Muscle of arm (tissue), 12 donors: ENCODE measurements around the gene HOXA9. TPM values are rescaled to one million over a fixed set of nuclear protein-coding genes. Genes with fewer than 3 reads are reported as not detected.

Experiments used
- DNase-seq: peaks from one replicate; pipeline ENCODE4 v3.0.0-alpha.2; 2013
- polyA plus RNA-seq, 12 donors: library from polyadenylated mRNA; unstranded; fragments of 120-200 nt; gene quantifications; one replicate each; pipeline ENCODE4 v1.2.1, GENCODE V29; 2013; ENCODE audit not compliant: insufficient read length in 12 of 12

The HOXA9 gene
- polyA plus RNA-seq, 12 donors = 21.7 to 48.1 (median 29.8) TPM; not detected in 1

DNA sequence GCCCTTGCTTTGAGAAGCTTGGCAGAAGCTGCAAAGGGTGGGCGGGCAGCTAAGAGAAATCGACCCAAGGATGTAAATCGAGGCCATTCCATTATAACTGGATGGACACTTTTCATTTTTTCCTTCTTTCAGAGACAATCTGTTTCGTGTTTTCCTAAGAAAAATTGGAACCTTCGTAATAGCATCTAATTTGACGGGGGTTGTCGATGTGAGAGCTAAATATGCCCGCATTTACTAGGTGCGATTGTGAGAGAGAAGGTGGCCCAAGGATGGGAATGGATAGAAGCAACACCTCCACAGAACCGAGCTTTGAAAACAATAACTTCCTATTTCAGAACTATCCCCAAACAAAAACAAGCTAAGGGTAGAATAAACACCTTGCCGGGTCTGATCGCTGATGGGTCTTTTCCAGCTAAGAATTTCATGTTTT is 33.9 kb downstream of the HOXA9 start:
- no peak for DNase-seq

- peak; percentile 92 for DNase-seq
These were observed 34.6 kb downstream of the HOXA9 start, which contains the start of gene HOXA4 for GRCh38 chr7:27130540-27131389. Gene HOXA4, minus strand, starts transcription at chr7:27130757. Its CDS starts 24 bp downstream, at chr7:27130733.

GRCh38 chr7:27129729-27130539 is 35.4 kb downstream of the HOXA9 start:
- no peak for DNase-seq

- no peak for DNase-seq
These were observed 36.3 kb downstream of the HOXA9 start for GRCh38 chr7:27128776-27129728.

DNA sequence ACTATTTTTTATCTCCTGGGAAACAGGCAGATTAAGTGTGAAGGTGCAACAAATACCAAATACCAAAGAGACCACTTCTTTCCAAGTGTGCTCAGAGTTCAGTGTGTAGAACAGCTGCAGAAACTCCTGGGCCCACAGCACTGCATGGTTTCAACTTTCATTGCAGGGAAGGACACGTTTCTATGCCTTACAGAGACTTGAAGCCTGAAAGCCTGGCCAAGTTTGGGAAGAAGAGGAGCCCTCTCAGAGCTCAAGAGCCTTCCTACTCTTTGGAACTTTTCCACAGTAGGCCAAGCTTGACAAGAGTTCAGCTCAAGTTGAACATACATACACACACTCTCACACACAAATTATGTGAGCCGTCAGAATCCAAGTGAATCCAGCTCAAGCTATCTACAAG is 37.3 kb downstream of the HOXA9 start:
- no peak for DNase-seq

- DNase-seq = no peak
These were observed 38.6 kb downstream of the HOXA9 start for GRCh38 chr7:27126596-27127327.

- no peak for DNase-seq
These were observed 39.3 kb downstream of the HOXA9 start for GRCh38 chr7:27125986-27126394.

- DNase-seq = no peak
These were observed 40.2 kb downstream of the HOXA9 start for GRCh38 chr7:27124902-27125689.

- no peak for DNase-seq
These were observed 41.0 kb downstream of the HOXA9 start for GRCh38 chr7:27124096-27124901.

DNA sequence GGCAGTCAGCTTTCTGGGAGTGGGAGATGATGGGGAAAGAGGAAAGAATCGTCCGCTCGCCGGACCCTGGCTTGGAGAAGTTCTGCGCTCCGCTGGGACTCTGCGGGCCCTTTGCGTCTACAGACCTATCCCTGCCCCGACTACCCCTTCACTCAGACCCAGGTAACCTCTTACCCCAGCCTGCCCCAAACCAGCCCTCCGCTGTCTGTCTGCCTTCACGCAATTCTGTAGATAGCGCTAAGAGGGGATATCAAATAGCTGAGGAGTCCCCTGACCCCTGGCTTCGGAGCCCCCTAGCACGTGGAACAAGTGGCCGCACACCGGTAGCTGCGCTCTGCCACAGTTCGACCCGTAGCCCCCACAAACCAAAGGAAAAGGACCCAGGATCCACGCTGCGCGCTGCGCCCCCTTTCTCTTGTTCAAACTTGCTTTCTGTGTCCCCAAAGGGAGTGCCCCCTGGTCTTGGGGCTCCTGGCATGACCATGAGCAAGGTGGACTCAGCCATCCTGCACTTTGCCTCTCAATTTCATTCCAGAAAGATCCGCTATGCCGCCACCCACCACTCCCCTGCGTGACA is 41.8 kb downstream of the HOXA9 start:
- DNase-seq = no peak

DNA sequence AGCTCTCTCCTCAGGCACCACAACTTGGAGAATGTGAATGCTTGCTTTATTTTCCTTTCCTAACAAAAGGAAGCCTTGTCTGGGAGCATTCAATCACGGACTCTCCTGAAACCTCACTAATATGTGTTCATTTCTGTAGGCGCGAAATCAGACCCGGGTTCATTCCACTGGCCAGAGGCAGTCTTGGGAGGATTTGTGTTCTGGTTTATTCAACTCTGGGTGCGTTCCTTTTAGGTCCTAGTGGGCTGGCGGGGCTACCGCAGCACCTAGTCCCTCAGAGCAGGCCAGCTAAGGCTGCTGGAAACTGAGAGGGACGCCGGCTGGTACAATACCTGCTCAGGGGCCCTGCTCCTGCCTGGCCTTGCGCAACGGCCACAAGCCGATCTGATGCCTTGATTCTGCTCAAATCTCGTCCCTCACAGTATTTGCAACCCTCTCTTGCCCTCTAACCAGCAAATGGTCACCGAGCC is 42.3 kb downstream of the HOXA9 start:
- no peak for DNase-seq

GRCh38 chr7:27122077-27122910 is 43.0 kb downstream of the HOXA9 start:
- no peak for DNase-seq

- DNase-seq = no peak
These were observed 43.7 kb downstream of the HOXA9 start for GRCh38 chr7:27121684-27122076.

- DNase-seq = no peak
These were observed 45.9 kb downstream of the HOXA9 start for GRCh38 chr7:27119412-27119911.

- no peak for DNase-seq
These were observed 46.8 kb downstream of the HOXA9 start for GRCh38 chr7:27118580-27118979.

DNA sequence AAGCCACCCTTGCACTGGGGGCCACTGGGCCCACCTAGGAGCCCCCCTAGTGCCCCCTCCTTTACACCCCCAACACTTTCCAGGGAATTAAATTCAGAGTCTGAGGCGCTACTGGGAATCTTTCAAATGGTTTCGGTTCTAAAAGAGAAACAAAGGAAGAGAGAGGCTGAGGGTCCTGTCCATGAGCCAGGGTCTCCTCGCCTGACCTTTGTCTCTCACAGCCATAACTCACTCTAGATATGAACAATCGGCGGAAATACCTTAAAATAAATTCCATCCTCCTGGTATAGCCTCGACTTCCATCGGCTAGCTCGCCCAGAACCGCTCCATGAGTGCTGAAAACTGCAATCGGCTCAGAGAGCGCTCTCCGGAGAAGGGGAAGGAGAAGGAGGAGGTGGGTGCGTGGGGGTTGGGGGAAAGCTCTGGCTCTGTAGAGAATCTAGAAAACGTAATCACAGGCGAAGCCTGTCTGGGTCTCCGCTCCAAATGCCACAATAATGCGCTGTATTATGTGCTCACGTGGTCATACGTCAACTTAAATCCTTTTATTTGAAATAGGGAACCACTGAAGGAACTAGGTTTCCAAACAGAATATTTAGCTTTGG is 47.3 kb downstream of the HOXA9 start:
- DNase-seq = no peak
